T47D (cell line): ENCODE measurements around the gene DTD2.
"Not testable (repeated sequence)": the region's sequence is repeated elsewhere in the genome, so short reads cannot be mapped to it uniquely, and the experiment has no call there.

Experiments used
- DNase-seq, 2 experiments: peaks; one replicate each; pipeline versions ENCODE4 v3.0.0 to v3.0.0-alpha.2; 2011 to 2012; ENCODE audit warnings: low read depth in 1 of 2, low spot score in 1 of 2
- JUND ChIP-seq: IDR thresholded peaks from 2 replicates; pipeline ENCODE4 v1.6.1; 2012; ENCODE audit warnings: low read depth
- in situ Hi-C: cut with HindIII; loops from 2 replicates; pipeline ENCODE4 v1.10.0; 2016; ENCODE audit warnings: low sequenced_read_pairs, low pct_unique_long_range_greater_than_20kb

Gene DTD2

DNA sequence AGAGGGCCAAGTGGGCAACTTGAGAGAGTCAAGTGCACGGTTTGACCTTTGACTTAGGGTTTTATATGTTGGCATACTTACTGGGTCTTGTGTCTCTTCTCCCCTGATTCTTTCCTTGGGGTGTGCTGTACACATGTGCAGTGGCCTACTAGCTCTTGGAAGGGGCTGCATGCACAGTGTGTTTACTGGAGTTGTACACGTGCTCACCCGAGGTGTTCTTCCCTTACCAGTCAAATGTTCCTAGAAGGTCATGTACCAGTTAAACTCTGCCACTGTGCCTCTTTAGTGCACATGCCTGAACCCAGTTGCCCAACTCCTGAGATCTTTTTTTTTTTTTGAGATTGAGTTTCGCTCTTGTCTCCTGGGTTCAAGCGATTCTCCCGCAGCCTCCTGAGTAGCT is 9.2 kb upstream of the DTD2 start:
- no peak for TF ChIP-seq JUND
- in situ Hi-C loops, result no loop called here
- no peak for DNase-seq

DNA sequence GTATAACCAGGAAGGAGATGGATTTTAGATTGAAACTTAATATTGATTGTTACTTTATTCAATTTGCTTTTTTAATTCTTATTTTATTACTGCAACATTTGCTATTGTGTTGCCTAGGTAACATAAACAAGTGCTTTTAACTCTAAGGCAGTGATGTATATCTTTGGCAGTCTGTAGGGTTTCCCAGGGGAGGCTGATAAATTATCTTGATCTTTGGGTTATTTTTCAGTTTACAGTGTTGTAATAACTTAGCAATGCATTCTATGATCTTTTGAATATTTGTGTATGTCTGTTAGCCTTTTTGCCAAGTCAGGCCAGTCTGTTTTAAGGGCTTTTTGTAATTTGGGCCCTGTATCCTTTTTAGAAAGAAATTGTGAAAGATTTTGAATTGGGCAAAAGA is 7.8 kb upstream of the DTD2 start:
- in situ Hi-C loops, result no loop called here
- no peak for DNase-seq
- TF ChIP-seq JUND, result no peak

DNA sequence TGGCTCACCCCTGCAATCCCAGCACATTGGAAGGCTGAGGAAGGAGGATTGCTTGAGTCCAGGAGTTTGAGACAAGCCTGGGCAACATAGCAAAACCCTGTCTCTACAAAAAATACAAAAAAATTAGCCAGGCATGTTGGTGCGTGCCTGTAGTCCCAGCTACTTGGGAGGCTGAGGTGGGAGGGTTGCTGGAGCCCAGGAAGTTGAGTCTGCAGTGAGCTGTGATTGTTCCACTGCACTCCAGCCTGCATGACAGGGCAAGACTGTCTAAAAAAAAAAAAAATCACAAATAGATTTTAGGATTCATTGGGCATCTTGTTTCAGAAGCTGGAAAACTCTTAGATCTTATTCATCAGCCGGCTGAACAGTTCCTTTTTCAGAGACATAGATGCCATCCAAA is 5.1 kb upstream of the DTD2 start:
- in situ Hi-C loops, DNase-seq: not testable (repeated sequence)

DNA sequence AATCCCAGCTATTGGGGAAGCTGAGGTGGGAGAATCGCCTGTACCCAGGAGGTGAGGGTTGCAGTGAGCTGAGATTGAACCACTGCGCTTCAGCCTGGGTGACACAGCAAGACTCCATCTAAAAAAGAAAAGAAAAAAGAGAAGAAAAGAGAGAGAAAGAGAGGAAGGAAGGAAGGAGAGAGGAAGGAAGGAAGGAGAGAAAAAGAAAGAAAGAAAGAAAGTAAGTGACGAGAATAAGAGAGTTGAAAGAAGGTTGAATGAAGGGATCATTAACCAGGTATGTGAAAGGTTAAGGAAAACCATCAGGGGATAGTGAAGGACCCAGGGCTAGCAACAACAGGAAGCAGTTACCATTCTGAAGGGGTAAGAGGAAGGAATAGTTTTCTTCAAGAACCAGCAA is 4.2 kb upstream of the DTD2 start:
- no peak for TF ChIP-seq JUND
- in situ Hi-C loops, result no loop called here
- no peak for DNase-seq

DNA sequence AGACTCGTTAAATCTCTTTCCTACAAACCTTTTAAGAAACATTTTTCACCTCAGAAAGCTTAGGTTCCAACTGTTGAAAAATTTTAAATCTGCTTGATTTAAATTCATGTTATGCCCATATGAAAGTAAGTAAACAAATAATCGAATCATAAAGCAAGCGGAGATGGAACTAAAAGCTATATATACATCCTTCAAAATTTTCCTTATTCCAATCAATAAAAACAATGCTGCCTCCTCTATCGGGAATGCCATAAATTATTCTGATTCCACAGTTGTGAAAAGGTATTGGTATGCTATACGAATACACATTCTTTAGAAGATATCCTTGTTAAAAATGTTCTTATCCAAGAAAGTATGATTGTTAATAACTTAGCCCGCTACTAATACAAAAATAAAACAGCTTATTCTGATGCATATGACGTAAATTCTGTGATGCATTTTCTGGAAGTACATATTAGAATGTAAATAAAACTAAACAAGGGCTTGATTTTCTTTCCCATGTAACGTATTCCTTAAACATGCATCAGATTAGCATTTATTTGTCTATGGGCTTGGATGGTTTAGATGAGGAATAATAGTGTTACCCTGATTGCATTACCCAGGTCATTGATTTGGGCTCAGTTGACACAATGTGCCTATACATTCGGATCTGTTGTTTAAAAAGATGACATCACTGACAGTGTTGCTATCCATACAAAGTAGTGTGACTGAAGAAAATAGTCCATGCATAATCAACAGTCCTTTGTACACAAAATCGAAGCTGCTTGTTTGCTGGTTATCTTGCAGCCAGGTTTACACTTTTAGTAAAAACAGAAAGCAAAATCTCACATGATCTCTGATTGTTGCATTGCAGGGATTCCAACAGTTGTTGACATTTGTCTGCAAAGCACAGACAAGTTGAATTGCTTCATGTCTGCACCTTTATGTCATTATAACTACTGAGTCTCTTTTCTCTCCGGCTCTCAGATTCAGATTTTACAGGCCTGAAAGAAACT is 656 bp upstream of the DTD2 start:
- peak; percentile 57; the same call in 1 of the 2 replicates for TF ChIP-seq JUND
- DNase-seq, result peak; percentile 35 to 57
- in situ Hi-C loops, result no loop called here

DNA sequence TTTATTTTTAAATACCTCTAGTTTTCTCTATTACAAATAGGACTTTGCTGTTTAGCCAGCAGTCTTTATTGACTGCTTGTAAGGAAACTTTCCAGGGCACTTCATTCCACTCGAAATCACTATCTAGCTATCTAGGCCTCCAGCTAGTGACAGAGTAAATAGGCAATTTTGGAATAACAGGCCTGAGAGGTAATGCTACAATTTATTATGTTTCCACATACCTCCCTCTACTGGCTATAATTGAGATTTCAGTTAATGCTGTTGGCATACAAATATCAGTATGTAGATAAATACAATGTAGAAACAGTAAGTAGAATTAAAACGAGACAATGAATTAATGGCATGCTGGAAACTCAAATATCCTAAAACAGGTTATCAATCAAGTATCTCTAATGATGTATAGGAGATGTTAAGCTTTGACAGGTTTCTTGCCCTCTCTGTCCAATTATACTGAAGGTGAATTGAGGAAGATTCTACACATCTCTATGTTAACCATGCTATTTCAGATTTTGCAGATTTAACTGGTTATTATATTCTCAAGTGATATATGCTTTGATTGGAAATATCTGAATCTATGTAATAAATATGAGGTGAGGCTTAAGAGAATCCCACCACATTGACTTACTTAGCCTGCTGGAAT is 7.2 kb downstream of the DTD2 start:
- in situ Hi-C loops, result no loop called here
- peak; percentile 48 to 88 for DNase-seq
- TF ChIP-seq JUND, result peak; percentile 77

DNA sequence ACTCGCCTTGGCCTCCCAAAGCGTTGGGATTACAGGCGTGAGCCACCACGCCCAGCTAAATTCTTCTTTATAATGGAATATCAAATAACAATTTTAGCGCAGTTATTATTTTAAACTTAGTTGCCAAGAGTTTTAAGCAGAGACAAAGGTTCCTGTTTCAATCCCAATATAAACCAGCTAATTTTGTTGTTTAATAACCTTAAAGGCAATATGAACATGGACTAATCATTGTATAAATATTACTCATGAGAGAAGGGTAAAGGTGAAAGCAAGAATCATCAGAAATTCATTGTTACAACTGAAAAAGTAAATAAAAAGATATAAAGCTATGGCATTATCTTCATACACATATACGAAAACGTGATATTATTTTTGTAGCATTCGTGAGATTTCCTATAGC is 8.2 kb downstream of the DTD2 start:
- TF ChIP-seq JUND, result no peak
- in situ Hi-C loops, result no loop called here
- no peak for DNase-seq

DNA sequence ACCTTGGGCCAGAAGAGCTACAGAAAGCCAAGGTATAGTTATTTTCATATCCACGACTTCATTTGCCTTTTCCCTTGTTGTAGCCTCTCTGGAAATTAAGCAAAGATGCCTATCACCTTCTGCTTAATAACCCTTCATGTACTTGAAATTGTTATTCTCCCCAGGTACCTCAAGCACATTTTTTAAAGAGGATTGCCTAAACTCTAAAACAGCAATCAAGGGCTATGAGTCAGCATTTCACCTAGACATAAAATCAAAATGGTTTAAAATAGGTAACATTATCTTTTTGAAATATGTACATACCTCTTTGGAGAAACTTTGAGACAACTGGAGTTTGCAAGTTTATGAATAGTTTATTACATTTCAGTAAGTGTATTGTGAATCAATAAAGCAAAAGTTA is 11.6 kb downstream of the DTD2 start:
- DNase-seq, result no peak
- no peak for TF ChIP-seq JUND
- in situ Hi-C loops, result no loop called here

DNA sequence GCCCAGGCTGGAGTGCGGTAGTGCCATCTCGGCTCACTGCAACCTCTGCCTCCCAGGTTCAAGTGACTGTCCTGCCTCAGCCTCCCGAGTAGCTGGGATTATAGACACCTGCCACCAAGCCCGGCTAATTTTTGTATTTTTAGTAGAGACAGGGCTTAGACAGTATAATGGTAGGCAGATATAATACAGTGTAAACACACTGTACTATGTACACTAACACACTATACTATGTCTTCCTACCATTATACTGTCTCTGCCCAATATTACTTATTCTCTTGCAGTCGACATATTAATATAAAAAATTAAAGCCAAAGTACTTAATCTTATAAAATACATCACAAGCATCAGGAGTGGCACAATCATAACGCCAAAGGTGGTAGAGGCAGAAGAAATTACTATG is 15.0 kb downstream of the DTD2 start:
- in situ Hi-C loops, result no loop called here
- no peak for DNase-seq
- TF ChIP-seq JUND, result no peak

DNA sequence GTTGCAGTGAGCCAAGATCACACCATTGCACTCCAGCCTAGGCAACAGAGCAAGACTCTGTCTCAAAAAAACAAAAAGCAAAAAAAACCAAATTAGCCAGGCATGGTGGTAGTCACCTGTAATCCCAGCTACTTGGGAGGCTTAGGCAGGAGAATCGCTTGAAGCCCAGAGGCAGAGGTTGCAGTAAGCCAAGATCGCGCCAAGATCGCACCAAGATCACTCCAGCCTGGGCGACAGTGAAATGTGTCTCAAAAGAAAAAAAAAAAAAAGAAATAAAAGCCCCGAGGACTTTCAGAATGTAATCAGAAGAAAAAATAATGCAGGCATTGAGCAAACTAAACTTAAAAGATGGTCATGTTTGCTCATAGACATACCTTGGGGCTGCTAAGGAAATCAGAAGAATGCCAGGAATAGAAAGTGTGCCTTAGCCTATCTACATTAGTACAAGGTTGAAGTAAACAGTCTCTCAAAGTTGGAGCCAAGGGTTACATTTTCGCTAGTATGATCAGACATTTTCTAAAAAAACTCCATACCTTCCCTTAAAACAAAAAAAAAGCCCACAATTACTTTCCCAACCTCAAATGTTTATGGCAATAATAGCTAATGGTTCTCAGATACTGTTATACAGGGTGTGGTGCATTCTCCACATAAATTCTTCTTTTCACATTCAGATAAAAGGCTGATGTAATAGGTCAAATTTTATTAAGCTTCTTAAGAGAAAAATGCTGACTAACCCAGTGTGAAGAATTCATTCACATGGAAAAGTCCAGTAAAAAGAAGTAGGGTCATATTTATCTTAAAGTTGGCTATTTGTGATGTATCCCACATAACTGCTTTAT is 15.8 kb downstream of the DTD2 start:
- TF ChIP-seq JUND, result no peak
- in situ Hi-C loops, result no loop called here
- DNase-seq, result no peak

DNA sequence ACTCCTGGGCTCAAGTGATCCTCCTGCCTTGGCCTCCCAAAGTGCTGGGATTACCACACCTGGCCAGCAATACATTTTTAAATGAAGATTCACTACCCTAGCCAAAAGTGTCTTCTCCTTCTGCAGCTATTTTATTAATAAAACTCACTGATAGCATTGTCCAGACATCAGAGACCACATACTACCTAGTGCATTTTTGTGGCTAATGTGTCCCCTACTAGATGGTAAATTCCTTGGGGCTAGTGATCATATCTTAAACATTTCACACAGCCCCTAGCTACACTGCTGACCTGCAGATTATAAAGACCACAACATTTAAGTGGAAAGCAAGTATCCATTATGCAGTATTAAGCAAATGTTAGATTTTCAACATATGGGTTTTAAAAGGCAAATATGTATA is 17.0 kb downstream of the DTD2 start:
- in situ Hi-C loops, result no loop called here
- no peak for DNase-seq
- TF ChIP-seq JUND, result no peak

DNA sequence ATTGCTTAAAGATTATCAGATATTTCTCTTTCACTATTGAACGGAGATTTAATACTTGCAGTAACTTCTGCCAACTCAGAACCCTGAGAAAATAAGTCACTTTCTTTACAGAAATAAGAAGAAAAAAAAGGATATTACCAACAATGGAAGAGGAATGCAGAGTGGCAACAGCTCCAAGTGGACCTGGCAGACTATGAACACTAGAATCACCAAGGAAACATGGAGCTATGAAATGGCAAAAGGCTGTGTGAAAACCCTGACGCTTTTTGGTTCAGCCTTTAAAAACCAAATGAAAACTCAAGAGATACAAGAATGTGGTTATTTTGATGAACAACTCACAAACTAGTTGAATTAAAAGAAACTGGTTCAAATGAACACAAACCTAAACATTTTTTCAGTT is 17.7 kb downstream of the DTD2 start:
- no peak for TF ChIP-seq JUND
- in situ Hi-C loops, result no loop called here
- no peak for DNase-seq

DNA sequence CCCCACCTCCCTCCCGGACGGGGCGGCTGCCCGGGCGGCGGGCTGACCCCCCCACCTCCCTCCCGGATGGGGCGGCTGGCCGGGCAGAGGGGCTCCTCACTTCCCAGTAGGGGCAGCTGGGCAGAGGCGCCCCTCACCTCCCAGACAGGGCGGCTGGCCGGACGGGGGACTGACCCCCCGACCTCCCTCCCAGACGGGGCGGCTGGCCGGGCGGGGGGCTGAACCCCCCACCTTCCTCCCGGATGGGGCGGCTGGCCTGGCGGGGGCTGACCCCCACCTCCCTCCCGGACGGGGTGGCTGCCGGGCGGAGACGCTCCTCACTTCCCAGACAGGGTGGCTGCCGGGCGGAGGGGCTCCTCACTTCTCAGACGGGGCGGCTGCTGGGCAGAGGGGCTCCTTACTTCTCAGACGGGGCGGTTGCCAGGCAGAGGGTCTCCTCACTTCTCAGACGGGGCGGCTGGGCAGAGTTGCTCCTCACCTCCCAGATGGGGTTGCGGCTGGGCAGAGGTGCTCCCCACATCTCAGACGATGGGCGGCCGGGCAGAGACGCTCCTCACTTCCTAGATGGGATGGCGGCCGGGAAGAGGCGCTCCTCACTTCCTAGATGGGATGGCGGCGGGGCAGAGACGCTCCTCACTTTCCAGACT is 20.1 kb downstream of the DTD2 start:
- in situ Hi-C loops, DNase-seq: not testable (repeated sequence)
